RWPE2 (cell line): ENCODE measurements around the gene KCNIP1.

Source experiments
- ATAC-seq: fragments of 200-7000 bp; cut with Tn5 transposase; 3 replicates; pipeline ENCODE4 v1.9.1; 2021; ENCODE audit warnings: low read depth
- DNase-seq: peaks from one replicate; pipeline ENCODE4 v3.0.0-alpha.2; 2020; ENCODE audit warnings: low spot score
- H3K27ac ChIP-seq: fragments of 450-650 bp; 2 replicates; pipeline ENCODE4 v1.5.1; 2017; ENCODE audit warnings: mild to moderate bottlenecking; ENCODE audit not compliant: poor library complexity, severe bottlenecking
- H3K27me3 ChIP-seq: fragments of 250-450 bp; sonication (Bioruptor Pico); 2 replicates; pipeline ENCODE4 v1.5.1; 2021; ENCODE audit warnings: mild to moderate bottlenecking, moderate library complexity; ENCODE audit not compliant: insufficient read depth, poor library complexity, severe bottlenecking
- H3K36me3 ChIP-seq: fragments of 250-450 bp; sonication (Bioruptor Pico); 2 replicates; pipeline ENCODE4 v1.5.1; 2020; ENCODE audit warnings: low read depth, mild to moderate bottlenecking, moderate library complexity
- H3K4me1 ChIP-seq: fragments of 250-450 bp; sonication (Bioruptor Pico); 2 replicates; pipeline ENCODE4 v1.5.1; 2021; ENCODE audit warnings: mild to moderate bottlenecking, moderate library complexity; ENCODE audit not compliant: insufficient read depth, poor library complexity, severe bottlenecking
- H3K4me3 ChIP-seq: fragments of 250-450 bp; sonication (Bioruptor Pico); 2 replicates; pipeline ENCODE4 v1.5.1; 2021; ENCODE audit warnings: mild to moderate bottlenecking, moderate library complexity; ENCODE audit not compliant: severe bottlenecking
- H3K9me3 ChIP-seq: fragments of 250-450 bp; sonication (Bioruptor Pico); 2 replicates; pipeline ENCODE4 v1.5.1; 2021; ENCODE audit warnings: mild to moderate bottlenecking, moderate library complexity; ENCODE audit not compliant: severe bottlenecking
- TF ChIP-seq, protein P1 (sequence below): fragments of 450-650 bp; IDR thresholded peaks from one replicate; pipeline ENCODE4 v1.5.1; 2017; ENCODE audit warnings: mild to moderate bottlenecking, moderate library complexity; ENCODE audit not compliant: poor library complexity, severe bottlenecking

The KCNIP1 gene

DNA sequence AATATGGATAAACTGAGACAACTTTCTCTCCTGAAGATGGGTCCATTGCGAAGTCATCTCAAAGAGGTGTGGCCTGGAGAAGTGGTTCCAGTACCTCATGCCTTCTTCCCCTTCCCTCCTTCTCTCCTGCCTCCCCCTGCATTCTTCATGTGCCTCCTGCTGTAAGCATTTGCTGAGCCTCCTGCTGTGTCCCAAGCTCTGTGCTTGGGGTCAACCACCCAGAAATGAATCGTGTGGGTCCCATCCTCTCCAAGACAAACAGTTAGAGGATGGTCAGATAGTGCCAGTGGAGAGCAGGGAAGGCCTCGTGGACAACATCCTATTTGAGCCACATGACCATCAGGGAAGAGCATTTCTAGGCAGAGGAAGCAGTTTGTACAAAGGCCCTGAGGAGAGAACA lies 53.5 kb downstream of the KCNIP1 start:
- H3K36me3 ChIP-seq = no peaks in the 10 kb centered on the region
- no peaks in the 10 kb centered on the region for H3K4me1 ChIP-seq
- ATAC-seq (no peak), DNase-seq (no peak)
- H3K4me3 ChIP-seq = no peak overlapping the region
- TF ChIP-seq, protein P1, sequence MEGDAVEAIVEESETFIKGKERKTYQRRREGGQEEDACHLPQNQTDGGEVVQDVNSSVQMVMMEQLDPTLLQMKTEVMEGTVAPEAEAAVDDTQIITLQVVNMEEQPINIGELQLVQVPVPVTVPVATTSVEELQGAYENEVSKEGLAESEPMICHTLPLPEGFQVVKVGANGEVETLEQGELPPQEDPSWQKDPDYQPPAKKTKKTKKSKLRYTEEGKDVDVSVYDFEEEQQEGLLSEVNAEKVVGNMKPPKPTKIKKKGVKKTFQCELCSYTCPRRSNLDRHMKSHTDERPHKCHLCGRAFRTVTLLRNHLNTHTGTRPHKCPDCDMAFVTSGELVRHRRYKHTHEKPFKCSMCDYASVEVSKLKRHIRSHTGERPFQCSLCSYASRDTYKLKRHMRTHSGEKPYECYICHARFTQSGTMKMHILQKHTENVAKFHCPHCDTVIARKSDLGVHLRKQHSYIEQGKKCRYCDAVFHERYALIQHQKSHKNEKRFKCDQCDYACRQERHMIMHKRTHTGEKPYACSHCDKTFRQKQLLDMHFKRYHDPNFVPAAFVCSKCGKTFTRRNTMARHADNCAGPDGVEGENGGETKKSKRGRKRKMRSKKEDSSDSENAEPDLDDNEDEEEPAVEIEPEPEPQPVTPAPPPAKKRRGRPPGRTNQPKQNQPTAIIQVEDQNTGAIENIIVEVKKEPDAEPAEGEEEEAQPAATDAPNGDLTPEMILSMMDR = no peak
- H3K27ac ChIP-seq = no peak overlapping the region
- peaks cover 9% of the 10 kb centered on the region for H3K27me3 ChIP-seq
- H3K9me3 ChIP-seq = no peaks in the 10 kb centered on the region

DNA sequence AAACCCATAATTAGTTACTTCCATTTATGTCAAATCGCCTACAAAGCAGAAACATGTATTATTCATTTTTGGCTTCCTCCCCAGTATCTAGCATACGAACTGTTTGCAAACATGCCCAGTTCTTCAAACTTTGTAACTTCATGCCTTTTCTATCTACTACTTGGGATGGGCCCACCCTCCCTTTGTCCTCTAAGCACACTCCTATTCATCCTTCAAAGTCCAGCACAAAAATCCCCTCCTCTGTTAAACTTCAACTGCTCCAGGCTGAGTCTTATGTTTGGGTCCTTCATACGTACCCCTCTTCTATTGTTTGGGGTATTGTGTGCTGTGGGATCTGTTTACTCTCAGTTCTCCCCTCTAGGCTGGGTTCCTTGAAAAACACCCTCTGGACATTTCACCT lies 55.5 kb downstream of the KCNIP1 start:
- Histone ChIP-seq H3K27ac (no peak overlapping the region), H3K27me3 (peaks cover 28% of the 10 kb centered on the region), H3K36me3 (no peaks in the 10 kb centered on the region), H3K4me1 (no peaks in the 10 kb centered on the region), H3K4me3 (no peak overlapping the region), H3K9me3 (no peaks in the 10 kb centered on the region)
- TF ChIP-seq, protein P1 = no peak
- no peak for DNase-seq
- ATAC-seq = no peak

DNA sequence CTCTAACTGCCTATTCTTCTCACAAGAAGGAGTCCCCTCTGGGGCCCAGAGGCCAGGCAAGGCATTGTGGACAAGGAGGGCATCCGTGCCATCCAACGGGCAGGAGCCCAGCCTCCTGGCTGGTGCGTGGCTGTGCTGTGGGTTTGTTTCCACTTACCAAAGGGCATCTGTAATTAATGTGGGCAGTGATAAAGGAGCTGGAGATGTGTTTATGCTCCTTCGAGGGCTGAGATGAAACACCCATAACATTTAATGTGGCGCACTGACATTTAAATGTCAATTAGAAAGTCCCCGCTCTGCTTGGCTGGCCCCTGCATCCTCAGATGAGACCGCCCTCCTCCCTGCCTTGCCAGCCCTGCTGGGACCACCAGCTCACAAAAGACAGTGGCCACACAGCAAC lies 57.1 kb downstream of the KCNIP1 start:
- Histone ChIP-seq H3K4me3 (no peak overlapping the region), H3K9me3 (no peaks in the 10 kb centered on the region), H3K36me3 (no peaks in the 10 kb centered on the region), H3K27me3 (peaks cover 28% of the 10 kb centered on the region), H3K4me1 (no peaks in the 10 kb centered on the region), H3K27ac (no peak overlapping the region)
- TF ChIP-seq, protein P1 = no peak
- no peak for ATAC-seq
- DNase-seq = no peak

DNA sequence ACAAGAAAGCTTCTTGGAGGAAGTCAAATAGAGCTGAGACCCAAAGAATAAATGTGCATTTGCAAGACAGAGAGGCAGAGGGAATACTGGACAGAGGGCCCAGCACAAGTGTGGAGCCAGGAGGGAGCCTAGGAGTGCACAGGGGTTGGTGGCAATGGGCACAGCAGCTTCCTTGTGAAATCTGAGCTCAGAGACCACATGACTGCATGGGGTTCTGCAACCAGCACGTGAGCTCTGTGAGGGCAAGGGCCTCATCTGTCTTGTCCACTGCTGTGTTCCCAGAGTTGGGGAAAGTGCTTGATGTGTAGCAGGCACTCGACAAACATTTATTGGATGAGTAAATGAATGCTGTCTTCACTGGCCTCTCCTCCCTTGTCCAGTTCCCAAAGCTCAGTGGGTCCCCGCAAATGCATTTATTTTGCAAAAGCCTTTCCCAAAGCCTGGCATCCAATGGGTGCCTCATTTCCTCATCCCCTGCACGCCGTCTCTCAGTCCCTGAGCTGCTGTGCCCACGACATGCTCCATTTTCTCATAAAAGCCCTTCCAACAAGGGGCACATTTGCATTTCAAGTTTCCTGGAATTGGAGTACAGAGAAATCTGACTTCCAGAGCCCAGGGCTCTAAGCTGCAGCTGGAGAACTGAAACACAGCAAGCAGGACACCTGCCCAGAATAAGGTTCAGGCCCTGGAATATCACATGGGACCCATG lies 58.5 kb downstream of the KCNIP1 start:
- no peak overlapping the region for H3K27ac ChIP-seq
- TF ChIP-seq, protein P1 = no peak
- H3K9me3 ChIP-seq = no peaks in the 10 kb centered on the region
- peaks cover 28% of the 10 kb centered on the region for H3K27me3 ChIP-seq
- no peaks in the 10 kb centered on the region for H3K4me1 ChIP-seq
- no peak overlapping the region for H3K4me3 ChIP-seq
- no peaks in the 10 kb centered on the region for H3K36me3 ChIP-seq
- ATAC-seq = no peak
- no peak for DNase-seq

DNA sequence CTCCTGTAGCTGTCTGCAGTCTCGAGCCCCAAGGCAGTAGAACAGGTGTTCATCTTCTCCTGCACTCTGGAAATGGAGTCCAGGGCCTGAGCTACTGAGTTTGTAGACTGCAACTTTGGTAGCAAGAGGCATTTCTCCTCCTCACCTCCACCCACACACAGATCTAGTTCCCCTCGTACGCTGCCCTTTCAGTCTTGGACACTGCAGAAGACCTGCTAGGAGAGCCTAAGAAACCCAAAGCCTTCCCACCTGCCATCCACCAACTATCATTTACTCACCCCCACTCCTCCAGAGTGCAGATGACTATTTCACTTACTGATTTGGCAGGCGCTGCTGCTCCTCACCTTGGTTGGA lies 59.0 kb downstream of the KCNIP1 start:
- H3K4me3 ChIP-seq = no peak overlapping the region
- ATAC-seq (no peak), DNase-seq (no peak)
- no peaks in the 10 kb centered on the region for H3K9me3 ChIP-seq
- H3K4me1 ChIP-seq = no peaks in the 10 kb centered on the region
- no peaks in the 10 kb centered on the region for H3K36me3 ChIP-seq
- peaks cover 28% of the 10 kb centered on the region for H3K27me3 ChIP-seq
- H3K27ac ChIP-seq = no peak overlapping the region
- TF ChIP-seq, protein P1 = no peak
